Stromal cell of bone marrow (primary cell): ENCODE measurements around the gene CTBS.
"Not testable (repeated sequence)": the region's sequence is repeated elsewhere in the genome, so short reads cannot be mapped to it uniquely, and the experiment has no call there.

Experiments
- DNase-seq: peaks from one replicate; pipeline ENCODE4 v3.0.0-alpha.2; 2012; ENCODE audit warnings: low read depth

CTBS gene, protein sequence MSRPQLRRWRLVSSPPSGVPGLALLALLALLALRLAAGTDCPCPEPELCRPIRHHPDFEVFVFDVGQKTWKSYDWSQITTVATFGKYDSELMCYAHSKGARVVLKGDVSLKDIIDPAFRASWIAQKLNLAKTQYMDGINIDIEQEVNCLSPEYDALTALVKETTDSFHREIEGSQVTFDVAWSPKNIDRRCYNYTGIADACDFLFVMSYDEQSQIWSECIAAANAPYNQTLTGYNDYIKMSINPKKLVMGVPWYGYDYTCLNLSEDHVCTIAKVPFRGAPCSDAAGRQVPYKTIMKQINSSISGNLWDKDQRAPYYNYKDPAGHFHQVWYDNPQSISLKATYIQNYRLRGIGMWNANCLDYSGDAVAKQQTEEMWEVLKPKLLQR

DNA sequence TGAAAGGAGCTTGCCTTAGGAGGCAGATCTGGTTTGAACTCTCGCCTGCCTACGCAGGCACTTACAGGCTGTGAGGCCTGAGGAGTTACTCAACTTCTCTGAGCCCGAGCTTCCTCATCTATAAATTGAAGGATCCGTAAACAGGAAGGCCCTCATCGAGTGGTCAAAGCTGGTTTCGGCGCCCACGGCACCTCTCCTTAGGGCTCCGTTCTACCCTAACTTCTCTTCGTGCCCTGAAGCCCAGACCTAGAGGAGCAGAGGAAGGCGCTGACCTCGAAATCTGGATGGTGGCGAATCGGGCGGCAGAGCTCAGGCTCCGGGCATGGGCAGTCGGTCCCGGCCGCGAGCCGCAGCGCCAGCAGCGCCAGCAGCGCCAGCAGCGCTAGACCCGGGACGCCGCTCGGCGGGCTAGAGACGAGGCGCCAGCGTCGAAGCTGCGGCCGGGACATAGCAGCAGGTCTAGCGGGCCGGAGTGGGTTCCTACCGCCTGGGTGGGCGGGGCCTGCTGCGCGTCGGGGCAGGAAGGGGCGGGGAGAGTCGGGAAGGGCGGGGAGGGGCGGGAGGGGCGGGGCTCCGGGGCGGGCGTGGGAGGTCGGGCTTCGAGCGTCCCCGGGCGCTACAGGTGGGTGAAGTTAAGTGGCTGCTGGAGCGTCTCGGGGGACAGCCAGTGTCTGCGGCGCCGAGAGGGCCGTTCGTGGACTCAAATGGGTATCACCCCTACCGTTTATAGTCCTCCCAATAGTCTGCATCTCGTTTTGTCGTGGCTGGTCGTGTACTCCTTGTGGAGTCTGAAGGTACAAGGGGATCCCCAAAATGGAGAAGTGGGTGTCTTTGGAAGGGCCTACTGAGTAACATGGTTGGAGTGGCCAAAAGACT is at the start of gene CTBS:
CTBS (minus strand) TSS at position 474 of the 876 bp plus-strand sequence; CDS start at position 449, 25 bp downstream.
- peak; percentile 63 for DNase-seq

DNA sequence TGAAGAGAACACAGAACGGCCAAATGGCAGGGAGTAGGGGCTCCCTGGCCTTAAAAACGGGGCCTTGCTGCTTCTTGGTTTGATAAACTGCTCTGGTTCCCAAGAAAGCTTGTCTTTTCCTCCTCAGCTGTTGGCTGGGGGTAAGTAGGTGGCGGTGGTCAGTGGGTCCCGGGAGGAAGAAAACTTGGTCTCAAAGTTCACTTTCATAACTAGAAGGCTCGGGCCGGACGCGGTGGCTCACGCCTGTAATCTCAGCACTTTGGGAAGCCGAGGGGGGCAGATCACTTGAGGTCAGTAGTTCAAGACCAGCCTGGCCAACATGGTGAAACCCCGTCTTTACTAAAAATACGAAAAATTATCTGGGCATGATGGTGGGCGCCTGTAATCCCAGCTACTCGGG is 47.3 kb upstream of the CTBS start:
- DNase-seq, result no peak

DNA sequence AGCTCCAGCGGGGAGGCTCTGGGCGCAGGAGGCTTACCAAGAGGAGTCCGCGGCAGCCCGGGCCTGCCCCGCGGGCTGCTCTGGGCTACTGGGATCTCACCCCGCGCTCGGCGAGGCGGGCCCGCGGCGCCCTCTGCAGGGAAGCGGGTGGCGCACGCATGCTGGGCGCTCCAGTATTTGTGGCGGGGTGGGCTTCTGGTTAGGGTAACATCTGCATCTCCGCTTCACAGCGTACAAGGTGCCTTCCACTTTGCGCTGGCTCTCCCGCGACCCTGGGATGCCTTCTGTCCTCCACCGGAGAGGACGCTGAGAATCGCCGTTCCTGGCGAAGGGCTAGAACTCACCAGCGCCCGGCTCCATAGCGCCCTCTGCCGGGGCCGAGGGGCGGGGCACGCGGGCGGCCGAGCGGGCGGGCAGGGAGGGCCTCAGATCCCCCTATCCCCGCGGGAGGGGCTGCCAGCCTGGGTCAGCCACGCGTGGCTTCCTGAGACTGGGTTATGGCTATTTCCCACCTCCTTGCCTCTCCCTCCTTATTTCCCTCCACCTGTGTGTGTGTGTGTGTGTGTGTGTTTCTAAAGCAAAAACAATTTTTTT is 46.6 kb upstream of the CTBS start:
- DNase-seq, result peak; percentile 53

DNA sequence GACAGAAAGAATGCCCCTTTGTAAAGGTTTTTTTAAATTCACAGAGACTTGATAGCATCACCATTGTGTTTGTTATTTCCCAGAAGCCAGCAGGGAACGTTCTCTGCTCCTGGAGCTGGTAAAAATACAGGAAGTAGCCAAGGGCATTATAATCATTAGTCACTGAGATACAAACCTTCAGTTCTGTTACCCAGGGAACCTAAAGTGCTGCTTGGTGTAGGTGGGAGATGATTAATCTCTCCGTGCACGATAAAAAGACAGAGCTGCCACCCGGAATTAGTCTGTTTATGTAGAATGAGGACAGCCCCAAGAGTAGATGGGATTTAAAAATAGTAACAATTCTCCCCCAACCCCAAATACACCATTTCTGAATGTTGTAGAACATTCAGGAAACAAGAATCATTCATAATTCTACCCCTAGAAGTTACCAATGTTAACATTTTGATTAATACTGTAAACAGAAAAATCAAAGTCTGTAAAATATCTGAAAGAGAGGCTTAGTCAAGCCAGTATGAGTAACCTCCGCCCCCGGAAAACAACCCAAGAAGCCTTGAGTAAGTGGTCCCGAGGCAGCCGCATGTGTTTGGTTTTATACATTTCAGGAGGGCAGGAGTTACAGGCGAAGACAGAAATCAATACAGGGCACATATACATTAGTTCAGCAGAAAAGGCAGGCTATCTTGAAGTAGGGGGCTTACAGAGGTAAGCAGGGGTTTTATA is 45.3 kb upstream of the CTBS start:
- DNase-seq, result peak; percentile 75

DNA sequence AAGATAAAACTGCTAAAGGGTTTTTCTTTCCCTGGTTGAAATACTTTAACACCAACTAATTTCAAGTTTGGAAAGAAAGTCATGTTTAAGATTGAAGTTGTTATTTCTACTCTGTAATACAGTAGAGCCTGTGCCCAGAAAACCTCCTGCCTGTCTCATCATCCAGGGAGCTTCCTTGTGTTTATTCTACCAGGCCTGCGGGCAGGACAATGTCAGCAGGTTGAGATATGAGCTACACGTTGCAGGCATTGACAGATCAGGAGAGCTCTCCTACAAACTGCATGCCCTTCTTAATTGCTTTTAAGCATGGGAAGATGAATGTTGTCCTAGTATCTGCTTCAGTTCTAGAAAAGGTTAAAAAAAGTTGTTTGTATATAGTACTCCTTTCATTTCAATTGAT is 43.1 kb upstream of the CTBS start:
- DNase-seq, result no peak

DNA sequence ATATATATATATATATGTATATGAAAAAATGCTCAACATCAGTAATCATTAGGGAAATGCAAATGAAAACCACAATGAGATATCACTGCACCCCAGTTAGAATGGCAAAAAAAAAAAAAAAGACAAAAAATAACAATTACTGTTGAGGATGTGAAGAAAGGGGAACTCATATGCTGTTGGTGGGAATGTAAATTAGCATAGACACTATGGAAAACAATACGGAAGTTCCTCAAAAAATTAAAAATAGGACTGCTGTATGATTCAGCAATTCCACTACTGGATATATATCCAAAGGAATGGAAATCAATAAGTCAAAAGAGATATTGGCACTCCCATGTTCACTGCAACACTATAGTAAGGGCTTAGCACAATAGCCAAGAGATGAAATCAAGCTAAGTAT is 41.5 kb upstream of the CTBS start:
- DNase-seq, result no peak

DNA sequence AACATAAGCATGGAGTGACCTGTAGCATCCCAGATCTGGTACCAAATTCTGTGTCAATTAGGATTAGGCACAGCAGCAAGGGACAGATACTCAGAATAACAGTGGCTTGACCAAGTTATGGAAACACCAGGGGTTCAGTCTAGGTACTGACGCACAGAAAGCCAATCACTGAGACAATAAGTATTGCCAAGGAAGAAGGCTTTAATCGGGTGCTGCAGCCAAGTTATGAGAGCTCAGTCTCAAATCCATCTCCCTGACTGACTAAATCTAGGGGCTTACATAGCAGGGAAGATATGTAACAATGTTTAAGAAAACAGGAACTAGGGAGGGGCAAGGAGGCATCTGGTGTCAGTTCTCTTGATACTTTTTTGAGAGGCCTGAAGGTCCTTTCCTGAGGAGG is 39.6 kb upstream of the CTBS start:
- no peak for DNase-seq

DNA sequence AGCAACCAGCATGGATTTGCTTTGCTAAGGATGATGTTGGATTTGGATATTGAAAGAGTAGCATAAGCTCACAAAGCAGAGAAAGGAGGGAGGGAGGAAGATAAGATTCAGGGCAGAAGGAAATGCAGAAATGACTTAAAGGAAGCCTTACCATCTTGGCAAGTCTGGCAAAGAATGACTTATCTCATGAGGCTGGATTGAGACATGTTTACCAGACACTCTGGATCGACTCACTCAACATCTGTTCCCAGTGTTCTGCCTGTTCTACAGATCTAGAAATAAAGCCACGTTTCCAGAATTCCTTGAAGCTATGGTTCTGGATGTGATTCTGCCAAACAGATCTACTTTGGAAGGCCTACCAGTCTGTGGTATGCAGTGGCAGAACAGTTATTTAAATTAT is 38.8 kb upstream of the CTBS start:
- DNase-seq, result no peak

DNA sequence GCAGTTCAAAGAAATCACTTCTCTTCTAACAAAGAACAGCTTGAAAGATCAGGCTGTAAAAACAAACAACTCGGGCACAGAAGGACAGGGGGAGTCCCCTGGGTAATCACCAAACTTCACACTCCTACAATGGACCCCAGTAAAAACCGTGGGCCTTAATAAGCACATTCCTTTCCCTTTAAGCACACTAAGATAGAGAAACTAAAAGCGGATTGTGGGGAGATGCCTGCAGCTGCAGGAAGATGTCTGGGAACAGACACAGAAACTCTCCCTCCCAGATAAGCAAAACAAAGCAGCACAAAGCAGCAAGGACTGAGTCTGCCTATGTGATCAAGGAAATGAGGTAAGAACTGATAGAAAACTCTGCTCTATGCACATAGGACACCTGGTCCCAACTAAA is 37.6 kb upstream of the CTBS start:
- DNase-seq, result no peak

DNA sequence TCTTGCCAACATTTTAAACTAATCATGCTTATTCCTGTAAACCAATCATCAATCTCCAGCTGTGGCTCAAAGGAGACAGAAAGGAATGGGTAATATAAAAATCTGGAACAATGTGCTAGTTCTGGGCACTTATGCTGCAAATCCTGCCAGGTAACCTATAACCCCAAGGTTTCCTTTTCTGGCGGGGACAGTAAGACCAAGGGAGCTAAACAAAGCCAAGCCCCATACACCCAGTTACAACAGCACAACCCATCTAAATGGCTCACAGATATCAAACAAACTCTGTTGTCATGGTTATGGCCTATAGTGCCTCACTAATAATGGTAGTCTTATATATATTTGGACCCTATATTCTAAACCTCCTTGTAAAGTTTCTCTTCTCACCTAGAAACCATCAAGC is 36.9 kb upstream of the CTBS start:
- no peak for DNase-seq

DNA sequence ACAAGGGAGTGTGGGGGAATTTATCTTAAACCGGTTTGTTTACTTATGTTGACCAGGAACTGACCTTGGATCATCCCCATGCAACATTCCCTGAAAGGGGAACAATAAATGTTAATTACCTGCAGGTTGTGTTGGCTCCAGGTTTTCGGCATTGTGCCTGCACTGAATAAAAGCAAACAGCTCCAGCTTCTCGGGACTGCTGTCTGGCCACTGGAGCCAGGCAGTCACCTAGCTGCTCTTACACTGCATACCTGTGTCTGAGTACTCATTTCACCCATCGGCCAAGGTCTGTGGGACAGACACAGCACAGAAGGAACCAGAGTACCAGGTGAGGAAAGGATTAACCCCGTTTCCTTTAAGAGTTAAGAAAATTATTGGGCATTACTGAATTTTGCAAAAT is 32.7 kb upstream of the CTBS start:
- DNase-seq, result no peak

DNA sequence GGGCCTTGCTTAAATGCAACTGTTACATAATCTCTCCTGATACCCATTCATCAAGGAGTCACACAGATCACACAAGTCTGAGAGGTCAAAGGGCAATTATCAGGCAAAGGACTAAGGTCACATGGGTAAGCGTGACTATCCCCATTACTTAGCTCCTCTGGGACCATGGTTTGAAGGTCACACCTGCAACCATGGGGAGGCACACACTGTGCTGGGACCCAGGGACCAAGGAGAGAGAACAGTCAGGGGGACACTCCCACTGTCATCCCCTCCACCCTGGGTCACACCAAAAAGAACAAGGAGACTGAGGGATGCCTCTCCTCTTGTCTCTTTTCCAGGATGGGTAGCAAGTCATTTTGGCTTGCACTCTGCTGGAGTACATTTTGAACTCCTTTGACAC is 30.9 kb upstream of the CTBS start:
- DNase-seq, result no peak

DNA sequence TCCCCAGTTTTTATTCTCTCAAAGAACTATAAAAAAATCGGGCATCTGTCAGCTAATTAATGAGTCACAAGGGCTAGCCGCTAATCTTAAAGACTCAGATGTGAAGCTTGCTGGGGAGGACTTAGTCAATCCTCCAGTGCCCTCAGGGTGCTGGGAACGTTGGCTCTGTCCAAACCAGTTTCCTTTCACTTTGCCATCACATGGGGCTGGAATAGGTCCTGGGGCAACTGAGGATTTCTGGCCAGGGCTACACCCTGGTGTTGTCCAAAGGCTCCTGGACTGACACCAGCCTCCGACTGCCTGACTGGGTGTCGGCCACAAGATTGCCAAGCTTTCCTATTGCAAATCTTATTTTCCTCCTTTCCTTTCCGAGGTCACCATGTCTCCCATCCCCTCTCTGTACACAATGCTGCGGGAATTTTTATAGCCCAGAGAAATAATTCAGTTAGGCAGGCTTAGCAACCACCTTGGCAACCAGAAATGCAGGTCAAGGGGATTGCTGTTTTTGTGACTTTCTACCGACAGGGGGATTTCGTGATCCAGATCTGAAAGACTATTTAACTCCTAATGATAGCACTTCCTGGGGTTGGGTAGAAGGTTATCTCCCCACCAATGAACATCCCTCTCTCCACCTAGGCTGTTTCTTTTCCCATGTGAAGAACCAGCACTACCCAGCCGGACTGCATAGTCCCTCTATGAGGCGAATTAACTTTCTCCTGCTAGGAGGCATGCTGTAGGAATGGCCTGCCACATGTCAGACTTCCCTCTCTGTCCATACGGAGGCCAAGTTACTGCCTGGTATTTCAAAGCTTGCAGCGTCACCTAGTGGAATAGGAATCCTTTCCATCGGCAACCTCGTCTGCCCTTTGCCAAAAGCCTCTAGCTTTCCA is 29.9 kb upstream of the CTBS start:
- DNase-seq, result peak; percentile 96

DNA sequence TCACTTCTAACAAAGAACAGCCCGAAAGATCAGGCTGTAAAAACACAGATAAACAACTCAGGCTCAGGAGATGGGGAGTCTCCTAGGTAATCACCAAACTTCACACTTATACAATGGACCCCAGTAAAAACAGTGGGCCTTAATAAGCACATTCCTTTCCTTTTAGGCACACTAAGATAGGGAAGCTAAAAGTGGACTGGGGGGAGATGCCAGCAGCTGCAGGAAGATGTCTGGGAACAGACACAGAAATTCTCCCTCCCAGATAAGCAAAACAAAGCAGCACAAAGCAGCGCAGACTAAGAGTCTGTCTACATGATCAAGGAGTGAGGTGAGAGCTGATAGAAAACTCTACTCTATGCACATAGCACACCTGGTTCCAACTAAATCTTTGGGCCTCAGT is 29.0 kb upstream of the CTBS start:
- DNase-seq, result no peak

DNA sequence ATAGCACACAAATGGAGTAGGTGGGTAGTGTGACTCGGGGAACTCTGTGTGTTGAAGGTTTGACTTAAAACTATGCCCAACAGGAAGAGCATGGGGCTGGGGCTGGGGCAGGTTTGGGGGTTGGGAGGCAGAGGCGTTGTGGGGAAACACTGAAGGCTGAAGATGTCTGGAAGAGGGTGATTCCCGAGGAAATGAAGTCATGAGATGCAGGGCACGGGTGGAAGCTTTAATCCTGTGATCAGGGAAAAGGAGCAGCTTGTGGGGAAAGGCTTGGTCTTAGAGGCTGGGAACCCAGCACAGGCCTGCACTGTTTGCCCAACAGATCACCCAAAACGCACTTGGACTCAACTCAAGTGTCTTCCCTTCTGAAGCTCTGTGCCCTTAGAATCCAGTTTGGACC is 26.6 kb upstream of the CTBS start:
- DNase-seq, result no peak

DNA sequence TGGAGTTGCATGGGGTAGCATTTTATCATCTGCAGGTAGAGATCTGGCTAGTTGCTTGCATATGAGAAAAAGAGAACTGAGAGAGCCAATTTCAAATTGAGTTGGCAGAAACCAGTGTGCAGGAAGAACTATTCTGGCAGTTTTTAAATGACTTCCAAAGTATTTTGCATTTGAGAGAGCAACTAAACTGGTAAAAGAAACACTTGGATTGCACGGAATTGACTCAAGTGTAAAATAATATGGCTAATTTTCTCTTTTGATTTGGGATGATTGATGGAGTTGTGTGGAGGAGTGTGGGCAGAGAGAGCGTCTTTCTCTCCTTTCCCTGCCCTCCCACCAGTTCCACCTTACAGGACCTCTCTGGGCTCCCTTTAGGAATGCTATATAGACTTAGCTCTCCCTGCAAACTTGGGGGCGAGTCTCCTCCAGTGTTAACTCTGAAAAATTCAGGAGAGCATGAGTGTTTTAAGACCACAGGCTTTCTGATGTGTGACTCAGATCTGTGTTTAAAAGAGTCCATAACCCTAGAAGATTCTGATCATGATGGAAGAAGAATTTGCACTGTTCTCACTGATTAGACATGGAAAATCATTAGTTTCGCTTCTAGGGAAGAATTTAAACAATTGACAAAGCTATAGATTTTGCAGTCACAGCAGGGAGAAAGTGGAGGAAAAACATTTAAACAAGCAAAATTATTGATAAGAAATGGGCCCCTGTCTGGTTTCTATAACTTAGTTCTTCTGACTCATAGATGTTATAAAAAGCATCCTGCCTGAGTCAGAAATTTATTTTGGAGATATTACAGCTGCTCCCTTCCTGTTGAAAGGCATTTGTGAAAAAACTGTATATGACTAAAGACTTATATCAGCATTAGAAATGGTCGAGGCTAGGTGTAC is 24.9 kb upstream of the CTBS start:
- peak; percentile 82 for DNase-seq

DNA sequence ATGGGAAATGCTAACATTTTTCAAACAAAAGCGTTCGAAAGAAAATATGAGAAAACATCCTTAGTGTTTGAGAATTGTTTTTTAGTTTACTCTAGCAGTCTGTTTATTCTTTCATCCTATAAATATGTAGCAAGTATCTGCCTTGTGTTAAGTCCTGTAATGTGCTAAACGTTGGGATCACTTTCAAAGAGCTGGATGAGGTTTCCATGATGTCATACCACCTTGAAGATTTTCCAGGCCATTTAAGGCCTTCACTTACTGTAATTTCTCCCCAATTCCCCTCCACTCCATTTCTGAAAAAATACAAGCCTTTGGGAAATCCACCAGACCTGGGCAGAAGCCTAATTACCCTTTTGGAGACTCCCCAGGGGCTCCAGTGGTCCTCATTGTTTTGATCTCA is 24.2 kb upstream of the CTBS start:
- peak; percentile 56 for DNase-seq

DNA sequence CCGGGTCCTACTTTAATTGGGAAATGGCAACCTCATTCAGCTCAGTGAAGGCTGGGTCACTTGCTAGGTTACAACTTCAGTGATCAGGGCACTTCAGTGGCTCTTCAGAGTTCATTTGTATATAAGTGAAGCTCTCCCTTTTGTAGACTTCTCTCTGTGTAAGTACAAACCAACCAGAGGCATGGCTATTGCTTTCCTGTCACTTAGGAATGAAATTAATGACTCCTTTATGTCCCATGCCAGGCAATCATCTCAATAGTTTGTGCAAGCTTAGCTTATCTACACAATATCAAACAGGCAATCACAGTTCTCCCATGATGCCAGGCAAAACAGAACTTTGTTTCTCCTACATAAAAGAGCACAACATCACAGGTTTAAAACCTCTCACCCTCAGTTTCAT is 22.8 kb upstream of the CTBS start:
- no peak for DNase-seq

DNA sequence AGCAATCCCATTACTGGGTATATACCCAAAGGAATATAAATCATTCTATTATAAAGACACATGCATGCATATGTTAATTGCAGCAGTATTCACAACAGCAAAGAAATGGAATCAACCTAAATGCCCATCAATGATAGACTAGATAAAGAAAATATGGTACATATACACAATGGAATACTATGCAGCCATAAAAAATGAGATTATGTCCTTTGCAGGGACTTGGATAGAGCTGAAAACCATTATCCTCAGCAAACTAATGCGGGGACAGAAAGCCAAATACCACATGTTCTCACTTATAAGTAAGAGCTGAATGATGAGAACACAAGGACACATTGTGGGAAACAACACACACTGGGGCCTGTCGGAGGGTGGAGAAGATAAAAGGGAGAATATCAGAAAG is 20.7 kb upstream of the CTBS start:
- not testable (repeated sequence) for DNase-seq

DNA sequence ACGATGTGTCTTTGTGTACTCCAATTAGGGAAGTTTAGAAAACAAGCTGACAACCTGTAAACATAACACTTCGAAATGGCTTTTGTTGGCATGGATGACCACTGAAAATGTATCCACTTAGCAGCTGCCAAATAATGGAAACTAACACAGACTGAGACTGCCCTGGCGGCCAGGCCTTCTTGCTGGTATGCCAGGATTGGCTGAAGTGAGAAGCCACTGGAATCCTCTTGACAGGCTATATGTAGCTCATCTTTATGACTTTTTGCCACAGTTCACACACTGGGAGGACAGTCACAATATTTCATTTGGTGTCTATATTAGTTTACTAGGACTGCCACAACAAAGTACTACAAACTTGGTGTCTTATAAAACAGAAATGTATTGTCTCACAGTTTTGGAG is 12.9 kb upstream of the CTBS start:
- no peak for DNase-seq
